Vagina (tissue), 2 donors: Measurements from ENCODE around the gene SCUBE1.

Experiments used
- POLR2A ChIP-seq, 2 donors: fragments of 450-650 bp; IDR thresholded peaks; one replicate each; pipeline ENCODE4 v1.6.1; 2017; ENCODE audit warnings: antibody characterized with exemption in 2 of 2, mild to moderate bottlenecking in 2 of 2, moderate library complexity in 2 of 2
- POLR2AphosphoS5 ChIP-seq, 2 donors: sonication (generic); formaldehyde crosslinking; IDR thresholded peaks; one replicate each; pipeline ENCODE4 v1.9.0; 2017; ENCODE audit warnings: antibody characterized with exemption in 2 of 2, mild to moderate bottlenecking in 2 of 2, low read depth in 1 of 2; ENCODE audit not compliant: insufficient read depth in 1 of 2
- TF ChIP-seq, protein P1 (sequence below), 3 experiments: fragments of 450-650 bp in 2 of 3; fragments of 200-600 bp in 1 of 3; sonication (generic) in 1 of 3; IDR thresholded peaks; one replicate each; pipeline ENCODE4 v1.5.1; 2017 to 2019; ENCODE audit warnings: antibody characterized with exemption in 3 of 3, mild to moderate bottlenecking in 2 of 3, moderate library complexity in 2 of 3

DNA sequence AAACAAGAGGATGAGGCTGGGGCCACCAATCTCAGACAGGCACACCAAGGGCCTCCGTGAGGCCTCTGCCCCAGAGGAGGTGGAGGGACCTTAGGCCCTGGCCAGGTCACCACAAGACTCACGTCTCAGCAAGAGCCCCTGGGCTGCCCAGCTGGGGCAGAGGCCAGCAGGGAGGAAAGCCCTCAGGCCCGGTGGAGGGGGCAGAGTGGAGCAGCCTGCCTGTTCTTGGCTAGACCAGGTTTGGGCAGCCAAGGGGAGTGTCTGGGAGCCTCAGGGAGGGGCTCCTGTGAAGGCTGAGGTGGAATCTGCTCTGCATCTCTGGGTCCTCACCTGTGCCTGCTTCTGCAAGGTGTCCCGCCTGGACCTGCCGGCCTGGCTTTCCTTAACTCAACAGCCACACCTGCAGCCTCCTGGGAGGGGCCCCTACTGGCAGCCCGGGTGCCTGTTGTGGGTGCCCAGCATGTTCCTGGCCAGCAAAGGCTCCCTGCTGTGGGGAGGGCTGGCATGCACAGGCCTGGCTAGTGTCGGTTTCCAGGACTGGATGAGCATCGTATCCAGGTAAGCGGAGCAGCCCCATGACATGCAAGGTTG lies 168.1 kb downstream of the SCUBE1 start:
- TF ChIP-seq, protein P1, sequence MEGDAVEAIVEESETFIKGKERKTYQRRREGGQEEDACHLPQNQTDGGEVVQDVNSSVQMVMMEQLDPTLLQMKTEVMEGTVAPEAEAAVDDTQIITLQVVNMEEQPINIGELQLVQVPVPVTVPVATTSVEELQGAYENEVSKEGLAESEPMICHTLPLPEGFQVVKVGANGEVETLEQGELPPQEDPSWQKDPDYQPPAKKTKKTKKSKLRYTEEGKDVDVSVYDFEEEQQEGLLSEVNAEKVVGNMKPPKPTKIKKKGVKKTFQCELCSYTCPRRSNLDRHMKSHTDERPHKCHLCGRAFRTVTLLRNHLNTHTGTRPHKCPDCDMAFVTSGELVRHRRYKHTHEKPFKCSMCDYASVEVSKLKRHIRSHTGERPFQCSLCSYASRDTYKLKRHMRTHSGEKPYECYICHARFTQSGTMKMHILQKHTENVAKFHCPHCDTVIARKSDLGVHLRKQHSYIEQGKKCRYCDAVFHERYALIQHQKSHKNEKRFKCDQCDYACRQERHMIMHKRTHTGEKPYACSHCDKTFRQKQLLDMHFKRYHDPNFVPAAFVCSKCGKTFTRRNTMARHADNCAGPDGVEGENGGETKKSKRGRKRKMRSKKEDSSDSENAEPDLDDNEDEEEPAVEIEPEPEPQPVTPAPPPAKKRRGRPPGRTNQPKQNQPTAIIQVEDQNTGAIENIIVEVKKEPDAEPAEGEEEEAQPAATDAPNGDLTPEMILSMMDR (IDR thresholded peaks at IDR 0.05), result no peak
- TF ChIP-seq POLR2A (IDR thresholded peaks at IDR 0.05) (no peak), POLR2AphosphoS5 (IDR thresholded peaks at IDR 0.05; ENCODE audit: insufficient read depth in 1 of 2, low read depth in 1 of 2) (peak in 1 of 2 donors; percentile 51)
